Measurements from ENCODE around the gene VPS13A. TPM values are rescaled to one million over a fixed set of nuclear protein-coding genes. Genes with fewer than 3 reads are reported as not detected.

The VPS13A gene
- total and polyA plus RNA-seq, 5 donors, result 18.7 to 47.2 (median 43.2) TPM

- Histone ChIP-seq H3K9me3 (ENCODE audit: control insufficient read depth, low read length) (no peaks in the 10 kb centered on the region), H3K27ac (ENCODE audit: low read length) (no peak overlapping the region), H3K4me3 (ENCODE audit: low read length) (no peak overlapping the region), H3K27me3 (ENCODE audit: control insufficient read depth, insufficient read depth) (no peaks in the 10 kb centered on the region), H3K4me1 (ENCODE audit: control insufficient read depth, insufficient read depth, low read length) (no peaks in the 10 kb centered on the region)
- 70% methylated on average over 1 of the region's 1 CpG for WGBS
- intact Hi-C loops (cut with DNase I), result loop anchor here in 1 of 4 donors (10.0 kb wide), 1 partner anchor 292 kb away; no protein-coding TSS in a partner anchor
- no peak for ATAC-seq
- DNase-seq, result no peak
These were observed 265.1 kb downstream of the VPS13A start for GRCh38 chr9:77442436-77442835.

GRCh38 chr9:77447646-77448045 is 270.3 kb downstream of the VPS13A start:
- DNase-seq (no peak), ATAC-seq (no peak)
- H3K27ac ChIP-seq (ENCODE audit: low read length), result no peak overlapping the region
- H3K9me3 ChIP-seq (ENCODE audit: control insufficient read depth, low read length), result no peaks in the 10 kb centered on the region
- H3K4me3 ChIP-seq (ENCODE audit: low read length), result no peak overlapping the region
- WGBS, result 98% methylated on average over 1 of the region's 1 CpG
- no peaks in the 10 kb centered on the region for H3K4me1 ChIP-seq (ENCODE audit: control insufficient read depth, insufficient read depth, low read length)
- intact Hi-C loops (cut with DNase I), result loop anchor here in 1 of 4 donors (10.0 kb wide), 1 partner anchor 287 kb away; no protein-coding TSS in a partner anchor
- no peaks in the 10 kb centered on the region for H3K27me3 ChIP-seq (ENCODE audit: control insufficient read depth, insufficient read depth)

- Histone ChIP-seq H3K9me3 (ENCODE audit: control insufficient read depth, low read length) (no peaks in the 10 kb centered on the region), H3K4me3 (ENCODE audit: low read length) (no peak overlapping the region), H3K27ac (ENCODE audit: low read length) (no peak overlapping the region), H3K4me1 (ENCODE audit: control insufficient read depth, insufficient read depth, low read length) (no peaks in the 10 kb centered on the region), H3K27me3 (ENCODE audit: control insufficient read depth, insufficient read depth) (no peaks in the 10 kb centered on the region)
- intact Hi-C loops (cut with DNase I), result loop anchor here in 3 of 4 donors (10.0 kb wide), 3 partner anchors 205 to 305 kb away; no protein-coding TSS in a partner anchor
- peak in 1 of 3 donors; percentile 60 for DNase-seq
- peak; percentile 61 to 92 for ATAC-seq
- WGBS, result 59% methylated on average over 12 of the region's 12 CpGs
These were observed 272.1 kb downstream of the VPS13A start for GRCh38 chr9:77449240-77450084.

DNA sequence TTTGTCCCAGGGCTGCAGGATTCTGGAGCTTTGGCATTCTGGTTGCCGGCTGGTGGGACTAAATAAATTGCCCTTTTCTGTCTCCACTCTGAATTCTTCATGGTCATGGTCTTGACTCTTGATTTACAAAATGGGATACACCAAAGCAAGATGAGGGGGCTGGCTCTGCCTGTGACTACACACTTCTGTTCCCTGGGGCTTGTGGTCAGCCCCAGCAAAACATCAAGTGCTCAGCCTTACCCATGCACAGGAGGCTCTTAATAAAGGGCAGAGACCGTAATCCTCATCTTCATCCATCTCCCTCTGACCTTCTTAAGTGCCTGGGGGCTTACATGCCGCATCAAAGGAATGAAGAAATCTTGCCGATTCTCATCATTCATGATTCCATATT is 272.7 kb downstream of the VPS13A start:
- intact Hi-C loops (cut with DNase I), result loop anchor here in 2 of 4 donors (10.0 kb wide), 2 partner anchors 205 to 305 kb away; no protein-coding TSS in a partner anchor
- ATAC-seq (peak in 1 of 2 donors; percentile 32), DNase-seq (no peak)
- H3K9me3 ChIP-seq (ENCODE audit: control insufficient read depth, low read length), result no peaks in the 10 kb centered on the region
- H3K27ac ChIP-seq (ENCODE audit: low read length), result no peak overlapping the region
- WGBS, result 94% methylated on average over 4 of the region's 4 CpGs
- no peaks in the 10 kb centered on the region for H3K27me3 ChIP-seq (ENCODE audit: control insufficient read depth, insufficient read depth)
- no peak overlapping the region for H3K4me3 ChIP-seq (ENCODE audit: low read length)
- no peaks in the 10 kb centered on the region for H3K4me1 ChIP-seq (ENCODE audit: control insufficient read depth, insufficient read depth, low read length)

DNA sequence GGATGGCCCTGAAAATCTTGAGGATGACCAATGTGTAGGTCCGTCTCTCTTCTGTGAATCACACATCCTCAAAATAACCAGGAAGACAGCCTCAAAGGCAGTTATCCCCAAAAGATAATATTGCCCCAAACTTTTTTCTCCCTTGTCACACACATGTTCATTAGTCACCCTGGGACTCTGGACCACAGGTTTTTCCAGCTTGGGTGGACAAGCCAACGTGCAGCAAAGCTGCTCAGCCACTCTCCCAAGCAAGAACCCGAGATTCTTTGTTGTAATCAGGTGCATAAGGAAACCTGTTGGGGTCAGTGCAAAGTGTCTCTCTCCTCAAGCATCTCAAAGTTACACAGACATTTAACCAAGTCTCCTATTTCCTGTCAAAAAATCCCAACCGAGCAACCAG is 274.2 kb downstream of the VPS13A start:
- ATAC-seq, result no peak
- Histone ChIP-seq H3K27me3 (ENCODE audit: control insufficient read depth, insufficient read depth) (no peaks in the 10 kb centered on the region), H3K9me3 (ENCODE audit: control insufficient read depth, low read length) (no peaks in the 10 kb centered on the region), H3K4me1 (ENCODE audit: control insufficient read depth, insufficient read depth, low read length) (no peaks in the 10 kb centered on the region), H3K4me3 (ENCODE audit: low read length) (no peak overlapping the region), H3K27ac (ENCODE audit: low read length) (no peak overlapping the region)
- WGBS, result 87% methylated on average over 4 of the region's 4 CpGs
- intact Hi-C loops (cut with DNase I), result loop anchor here in 2 of 4 donors (10.0 kb wide), 2 partner anchors 203 to 303 kb away; no protein-coding TSS in a partner anchor
- no peak for DNase-seq

DNA sequence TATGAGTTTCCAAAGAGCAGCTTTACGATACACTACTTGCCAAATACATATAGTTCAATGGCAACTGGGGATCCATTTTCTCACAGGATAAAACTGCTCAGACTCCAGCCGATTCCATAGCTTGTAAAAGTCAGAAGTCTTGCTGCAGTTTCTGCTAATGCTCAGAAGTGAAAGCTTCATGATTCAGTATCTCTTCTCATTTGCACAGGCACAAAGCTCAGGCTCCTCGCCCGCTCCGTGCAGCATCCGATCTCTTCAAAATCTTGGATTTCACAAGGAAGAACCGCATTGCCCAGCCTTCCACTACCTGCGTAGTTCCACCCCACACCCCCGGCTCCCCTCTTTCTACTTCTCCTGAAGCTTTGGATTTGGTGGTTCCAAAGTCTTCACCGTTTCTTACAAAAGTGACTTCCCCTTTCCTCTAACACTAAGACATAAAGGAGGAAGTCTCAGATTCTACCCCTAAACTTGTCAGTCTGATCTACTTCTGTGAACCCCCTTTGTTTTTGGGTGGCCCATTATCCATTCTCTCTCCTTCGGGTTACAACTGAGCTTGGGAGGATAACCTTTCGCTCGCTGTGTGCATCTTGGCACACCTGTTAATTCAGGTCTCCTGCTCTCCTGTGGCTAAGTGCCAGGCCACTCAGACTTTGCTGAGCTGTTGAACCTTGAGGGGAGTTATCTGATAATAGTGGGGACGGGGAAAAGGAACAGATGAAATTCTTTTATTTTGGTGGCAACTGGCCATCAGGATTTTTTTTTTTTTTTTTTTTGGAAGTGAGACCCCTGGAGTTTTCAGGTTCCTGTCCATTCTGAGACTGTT is 276.7 kb downstream of the VPS13A start:
- WGBS, result 79% methylated on average over 14 of the region's 14 CpGs
- ATAC-seq, result no peak
- no peaks in the 10 kb centered on the region for H3K27me3 ChIP-seq (ENCODE audit: control insufficient read depth, insufficient read depth)
- H3K4me1 ChIP-seq (ENCODE audit: control insufficient read depth, insufficient read depth, low read length), result no peaks in the 10 kb centered on the region
- H3K27ac ChIP-seq (ENCODE audit: low read length), result no peak overlapping the region
- DNase-seq, result no peak
- no peaks in the 10 kb centered on the region for H3K9me3 ChIP-seq (ENCODE audit: control insufficient read depth, low read length)
- intact Hi-C loops (cut with DNase I), result loop anchor here in 2 of 4 donors (10.0 kb wide), 2 partner anchors 201 to 301 kb away; no protein-coding TSS in a partner anchor
- H3K4me3 ChIP-seq (ENCODE audit: low read length), result no peak overlapping the region

GRCh38 chr9:77454663-77455062 is 277.3 kb downstream of the VPS13A start:
- 96% methylated on average over 3 of the region's 3 CpGs for WGBS
- intact Hi-C loops (cut with DNase I), result loop anchor here in 2 of 4 donors (10.0 kb wide), 2 partner anchors 200 to 300 kb away; no protein-coding TSS in a partner anchor
- DNase-seq (no peak), ATAC-seq (no peak)
- Histone ChIP-seq H3K4me1 (ENCODE audit: control insufficient read depth, insufficient read depth, low read length) (no peaks in the 10 kb centered on the region), H3K27me3 (ENCODE audit: control insufficient read depth, insufficient read depth) (no peaks in the 10 kb centered on the region), H3K4me3 (ENCODE audit: low read length) (no peak overlapping the region), H3K27ac (ENCODE audit: low read length) (no peak overlapping the region), H3K9me3 (ENCODE audit: control insufficient read depth, low read length) (no peaks in the 10 kb centered on the region)

GRCh38 chr9:77455312-77455927 is 278.1 kb downstream of the VPS13A start:
- intact Hi-C loops (cut with DNase I), result loop anchor here in 2 of 4 donors (10.0 kb wide), 2 partner anchors 199 to 299 kb away; no protein-coding TSS in a partner anchor
- ATAC-seq (peak; percentile 41 to 65), DNase-seq (peak in 1 of 3 donors; percentile 62)
- H3K4me1 ChIP-seq (ENCODE audit: control insufficient read depth, insufficient read depth, low read length), result no peaks in the 10 kb centered on the region
- no peak overlapping the region for H3K4me3 ChIP-seq (ENCODE audit: low read length)
- no peak overlapping the region for H3K27ac ChIP-seq (ENCODE audit: low read length)
- no peaks in the 10 kb centered on the region for H3K9me3 ChIP-seq (ENCODE audit: control insufficient read depth, low read length)
- 63% methylated on average over 8 of the region's 8 CpGs for WGBS
- H3K27me3 ChIP-seq (ENCODE audit: control insufficient read depth, insufficient read depth), result no peaks in the 10 kb centered on the region

DNA sequence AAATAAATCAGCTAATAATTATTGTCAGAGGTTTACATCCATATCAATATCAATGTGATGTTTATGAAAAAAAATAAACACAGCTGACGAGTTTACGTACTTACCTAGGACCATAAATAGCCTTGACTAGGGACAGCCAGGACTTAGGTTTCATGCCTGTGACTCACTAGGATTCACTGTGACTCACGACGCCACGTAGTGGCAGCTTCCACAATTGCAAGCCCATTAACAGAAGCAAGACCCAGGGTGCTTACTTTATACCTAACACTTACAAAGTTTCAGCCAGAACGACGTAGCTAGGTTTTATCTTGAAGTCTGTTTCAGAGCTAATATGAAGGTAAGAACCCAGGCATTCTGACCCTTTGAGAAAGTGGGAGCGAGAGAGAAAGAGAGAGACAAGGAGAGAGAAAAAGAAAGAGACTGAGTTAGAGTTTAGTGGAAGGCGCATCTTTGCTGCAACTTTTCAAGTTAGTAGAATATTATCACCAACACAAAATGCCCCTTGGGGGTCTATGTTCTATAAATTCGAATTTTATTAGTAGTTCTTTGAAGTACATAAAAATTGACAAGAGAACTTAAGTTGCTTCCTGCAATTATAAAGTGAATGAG is 279.6 kb downstream of the VPS13A start:
- no peaks in the 10 kb centered on the region for H3K4me1 ChIP-seq (ENCODE audit: control insufficient read depth, insufficient read depth, low read length)
- DNase-seq (peak; percentile 84 to 94 (median 88)), ATAC-seq (peak; percentile 77 to 89)
- intact Hi-C loops (cut with DNase I), result loop anchor here in 2 of 4 donors (10.0 kb wide), 2 partner anchors 198 to 298 kb away; no protein-coding TSS in a partner anchor
- WGBS, result 18% methylated on average over 10 of the region's 10 CpGs
- H3K9me3 ChIP-seq (ENCODE audit: control insufficient read depth, low read length), result no peaks in the 10 kb centered on the region
- no peak overlapping the region for H3K27ac ChIP-seq (ENCODE audit: low read length)
- H3K4me3 ChIP-seq (ENCODE audit: low read length), result no peak overlapping the region
- no peaks in the 10 kb centered on the region for H3K27me3 ChIP-seq (ENCODE audit: control insufficient read depth, insufficient read depth)
